GM12891 (cell line): Measurements from ENCODE around the gene SH3GL2.

Experiments used
- PAX5 ChIP-seq: IDR thresholded peaks from 2 replicates; pipeline ENCODE4 v1.6.1; 2011; ENCODE audit warnings: low read length, moderate library complexity, mild to moderate bottlenecking; ENCODE audit not compliant: insufficient read depth, severe bottlenecking
- POLR2A ChIP-seq: IDR thresholded peaks from 2 replicates; pipeline ENCODE4 v1.6.1; 2011; ENCODE audit warnings: low read depth, low read length, control low read depth
- POLR2AphosphoS5 ChIP-seq: IDR thresholded peaks from 2 replicates; pipeline ENCODE4 v1.6.1; 2011; ENCODE audit warnings: low read depth, low read length, control low read depth
- POU2F2 ChIP-seq: IDR thresholded peaks from 2 replicates; pipeline ENCODE4 v1.6.1; 2011; ENCODE audit warnings: low read depth, mild to moderate bottlenecking, control low read depth, low read length, moderate library complexity
- SPI1 ChIP-seq: IDR thresholded peaks from 2 replicates; pipeline ENCODE4 v1.6.1; 2011; ENCODE audit warnings: low read depth, low read length, control low read depth
- TAF1 ChIP-seq: IDR thresholded peaks from 2 replicates; pipeline ENCODE4 v1.6.1; 2011; ENCODE audit warnings: low read depth, low read length, control low read depth

GRCh38 chr9:17695482-17695881 lies 116.6 kb downstream of the SH3GL2 start:
- no peak for TF ChIP-seq TAF1
- TF ChIP-seq POLR2AphosphoS5: no peak
- no peak for TF ChIP-seq POLR2A
- TF ChIP-seq SPI1: no peak
- no peak for TF ChIP-seq PAX5
- no peak for TF ChIP-seq POU2F2
